Fibroblast of gingiva (primary cell): ENCODE results near the gene ZFAND3.

Experiments used
- DNase-seq: peaks from one replicate; pipeline ENCODE4 v3.0.0-alpha.2; 2011; ENCODE audit warnings: low read depth

Gene ZFAND3

GRCh38 chr6:37894585-37894984, 75.1 kb downstream of the ZFAND3 start:
- DNase-seq: no peak

- DNase-seq: no peak
Observed at GRCh38 chr6:37897321-37897720, 77.8 kb downstream of the ZFAND3 start.

- DNase-seq: no peak
Observed at GRCh38 chr6:37897818-37898515, 78.4 kb downstream of the ZFAND3 start.

GRCh38 chr6:37903351-37904340, 84.1 kb downstream of the ZFAND3 start:
- no peak for DNase-seq

- DNase-seq: no peak
Observed at GRCh38 chr6:37904590-37904989, 85.1 kb downstream of the ZFAND3 start.

- no peak for DNase-seq
Observed at GRCh38 chr6:37906121-37906520, 86.6 kb downstream of the ZFAND3 start.

GRCh38 chr6:37910998-37911397, 91.5 kb downstream of the ZFAND3 start:
- no peak for DNase-seq

GRCh38 chr6:37913210-37913609, 93.7 kb downstream of the ZFAND3 start:
- no peak for DNase-seq

- DNase-seq: no peak
Observed at GRCh38 chr6:37915463-37915862, 95.9 kb downstream of the ZFAND3 start.

- no peak for DNase-seq
Observed at GRCh38 chr6:37916149-37916548, 96.6 kb downstream of the ZFAND3 start.

- no peak for DNase-seq
Observed at GRCh38 chr6:37916675-37917074, 97.1 kb downstream of the ZFAND3 start.

GRCh38 chr6:37917566-37917965, 98.0 kb downstream of the ZFAND3 start:
- DNase-seq: no peak

- peak; percentile 74 for DNase-seq
Observed at GRCh38 chr6:37919417-37920157, 100.1 kb downstream of the ZFAND3 start.

GRCh38 chr6:37920667-37921066, 101.1 kb downstream of the ZFAND3 start:
- no peak for DNase-seq

GRCh38 chr6:37922563-37922962, 103.0 kb downstream of the ZFAND3 start:
- no peak for DNase-seq

GRCh38 chr6:37923514-37923913, 104.0 kb downstream of the ZFAND3 start:
- DNase-seq: no peak

GRCh38 chr6:37926661-37927060, 107.1 kb downstream of the ZFAND3 start:
- DNase-seq: no peak

GRCh38 chr6:37928217-37928616, 108.7 kb downstream of the ZFAND3 start:
- no peak for DNase-seq

GRCh38 chr6:37930288-37930971, 110.9 kb downstream of the ZFAND3 start:
- no peak for DNase-seq

- DNase-seq: no peak
Observed at GRCh38 chr6:37931066-37931465, 111.5 kb downstream of the ZFAND3 start.

GRCh38 chr6:37934276-37934675, 114.7 kb downstream of the ZFAND3 start:
- DNase-seq: no peak

GRCh38 chr6:37936150-37936549, 116.6 kb downstream of the ZFAND3 start:
- DNase-seq: no peak
